Keratinocyte (primary cell): ENCODE results near the gene PCSK6. TPM values are rescaled to one million over a fixed set of nuclear protein-coding genes. Genes with fewer than 3 reads are reported as not detected.

Experiments
- DNase-seq: peaks from one replicate; pipeline ENCODE4 v3.0.0-alpha.2; 2011; ENCODE audit warnings: low read depth, missing footprints, low spot score
- FAIRE-seq: peaks from 2 replicates; lab custom pipeline; 2011; peaks lifted over from hg19 to GRCh38; lab: Jason Lieb, UNC
- H2AFZ ChIP-seq: 2 replicates; pipeline ENCODE4 v1.6.0; 2012; ENCODE audit warnings: low read length, control low read depth, inconsistent platforms; ENCODE audit not compliant: control insufficient read depth
- H3K27ac ChIP-seq: 2 replicates; pipeline ENCODE4 v1.5.1; 2011; ENCODE audit warnings: low read length; ENCODE audit not compliant: control insufficient read depth, insufficient read depth
- H3K27me3 ChIP-seq: 3 replicates; pipeline ENCODE4 v1.6.0; 2011; ENCODE audit warnings: low read length; ENCODE audit not compliant: control insufficient read depth, insufficient read depth; ENCODE audit errors: extremely low read depth
- H3K36me3 ChIP-seq, 2 experiments: 2 replicates in 1 of 2; 3 replicates in 1 of 2; pipeline ENCODE4 v1.5.1; 2011; ENCODE audit warnings: low read length in 2 of 2, mild to moderate bottlenecking in 1 of 2; ENCODE audit not compliant: control insufficient read depth in 2 of 2, insufficient read depth in 2 of 2; ENCODE audit errors: extremely low read depth in 1 of 2
- H3K4me1 ChIP-seq: 3 replicates; pipeline ENCODE4 v1.5.1; 2011; ENCODE audit warnings: low read length; ENCODE audit not compliant: control insufficient read depth, insufficient read depth; ENCODE audit errors: extremely low read depth
- H3K4me2 ChIP-seq: 3 replicates; pipeline ENCODE4 v1.6.0; 2011; ENCODE audit warnings: low read depth, low read length; ENCODE audit not compliant: control insufficient read depth, insufficient read depth; ENCODE audit errors: extremely low read depth
- H3K4me3 ChIP-seq, 3 experiments: fragments of 200-600 bp in 1 of 3; sonication (generic) in 1 of 3; 2 replicates in 2 of 3; 3 replicates in 1 of 3; pipeline ENCODE4 v1.5.1; 2011 to 2016; ENCODE audit warnings: low read length in 3 of 3, mild to moderate bottlenecking in 3 of 3, control low read depth in 2 of 3, inconsistent platforms in 1 of 3, low read depth in 1 of 3, mixed read lengths in 1 of 3, mixed run types in 1 of 3, moderate library complexity in 1 of 3; ENCODE audit not compliant: control insufficient read depth in 2 of 3, insufficient read depth in 2 of 3; ENCODE audit errors: extremely low read depth in 1 of 3
- H3K79me2 ChIP-seq: 2 replicates; pipeline ENCODE4 v1.6.0; 2012; ENCODE audit warnings: low read length; ENCODE audit not compliant: control insufficient read depth, insufficient read depth
- H3K9ac ChIP-seq: 3 replicates; pipeline ENCODE4 v1.6.0; 2011; ENCODE audit warnings: low read length; ENCODE audit not compliant: control insufficient read depth, insufficient read depth; ENCODE audit errors: extremely low read depth
- H3K9me1 ChIP-seq: 3 replicates; pipeline ENCODE4 v1.6.0; 2011; ENCODE audit warnings: low read length; ENCODE audit not compliant: control insufficient read depth, insufficient read depth; ENCODE audit errors: extremely low read depth
- H3K9me3 ChIP-seq: 2 replicates; pipeline ENCODE4 v1.5.1; 2012; ENCODE audit warnings: low read depth, low read length; ENCODE audit not compliant: control insufficient read depth
- H4K20me1 ChIP-seq: 3 replicates; pipeline ENCODE4 v1.6.0; 2011; ENCODE audit warnings: low read length; ENCODE audit not compliant: control insufficient read depth, insufficient read depth; ENCODE audit errors: extremely low read depth
- CTCF ChIP-seq, 3 experiments: IDR thresholded peaks in 1 of 3; conservative IDR thresholded peaks in 1 of 3; optimal IDR thresholded peaks in 1 of 3; 2 replicates in 2 of 3; 3 replicates in 1 of 3; pipeline versions ENCODE3 to v1.5.1; 2011; ENCODE audit warnings: low read length in 3 of 3, mild to moderate bottlenecking in 3 of 3, moderate library complexity in 2 of 3, control low read depth in 1 of 3, inconsistent platforms in 1 of 3; ENCODE audit not compliant: insufficient read depth in 2 of 3; ENCODE audit errors: extremely low read depth in 1 of 3
- EZH2 ChIP-seq: IDR thresholded peaks from one replicate; pipeline ENCODE4 v1.6.1; 2012; ENCODE audit warnings: inconsistent platforms, mild to moderate bottlenecking, low read length, moderate library complexity
- dilution Hi-C: fragments of 300-500 bp; cut with MboI; formaldehyde crosslinking; loops from one replicate; pipeline ENCODE4 v1.7.0; 2020; ENCODE audit warnings: low sequenced_read_pairs; ENCODE audit not compliant: extremely low pct_ligation_motif_present
- polyA plus RNA-seq, 5 experiments: library from polyadenylated mRNA; depleted of rRNA in 3 of 5; stranded (reverse) in 3 of 5; stranded (forward) in 1 of 5; unstranded in 1 of 5; fragments of >200 nt; gene quantifications; 1 replicate in 1 of 5; 2 replicates in 3 of 5; 3 replicates in 1 of 5; pipeline versions ENCODE4 v1.2.1 to v1.2.3, GENCODE V29; 2011 to 2012; ENCODE audit warnings: missing spikeins in 2 of 5, low read depth in 1 of 5, low replicate concordance in 1 of 5

Gene PCSK6
- polyA plus RNA-seq, 1 donor (not counting 4 experiments of a cell fraction or from before 2014, with no cell fraction given), result 3.1 TPM

- Histone ChIP-seq H3K27me3 (peaks cover 5% of the 10 kb centered on the region), H3K9me3 (no peaks in the 10 kb centered on the region), H2AFZ (no peak overlapping the region), H3K9ac (no peak overlapping the region), H3K4me1 (no peaks in the 10 kb centered on the region), H3K27ac (no peak overlapping the region), H3K4me3 (no peak overlapping the region), H3K36me3 (no peaks in the 10 kb centered on the region), H3K79me2 (no peaks in the 10 kb centered on the region), H4K20me1 (no peaks in the 10 kb centered on the region), H3K4me2 (no peak overlapping the region), H3K9me1 (no peaks in the 10 kb centered on the region)
- FAIRE-seq (no peak), DNase-seq (no peak)
- TF ChIP-seq EZH2 (no peak), CTCF (optimal IDR thresholded peaks at IDR 0.05 in 1 of 3, IDR thresholded peaks at IDR 0.05 in 1 of 3, conservative IDR thresholded peaks at IDR 0.05 in 1 of 3; ENCODE audit: extremely low read depth in 1 of 3, insufficient read depth in 2 of 3, low read length in 3 of 3) (no peak)
- dilution Hi-C loops, result no loop called here
Measured at GRCh38 chr15:101535170-101535902, 45.8 kb upstream of the PCSK6 start.

- Histone ChIP-seq H3K79me2 (no peaks in the 10 kb centered on the region), H3K4me3 (no peak overlapping the region), H3K9ac (no peak overlapping the region), H3K36me3 (no peaks in the 10 kb centered on the region), H3K27me3 (peaks cover 5% of the 10 kb centered on the region), H2AFZ (no peak overlapping the region), H3K4me2 (no peak overlapping the region), H3K9me1 (no peaks in the 10 kb centered on the region), H3K27ac (no peak overlapping the region), H3K4me1 (no peaks in the 10 kb centered on the region), H4K20me1 (no peaks in the 10 kb centered on the region), H3K9me3 (no peaks in the 10 kb centered on the region)
- no peak for TF ChIP-seq EZH2
- no peak for TF ChIP-seq CTCF (optimal IDR thresholded peaks at IDR 0.05 in 1 of 3, IDR thresholded peaks at IDR 0.05 in 1 of 3, conservative IDR thresholded peaks at IDR 0.05 in 1 of 3; ENCODE audit: extremely low read depth in 1 of 3, insufficient read depth in 2 of 3, low read length in 3 of 3)
- DNase-seq (no peak), FAIRE-seq (no peak)
- dilution Hi-C loops, result no loop called here
Measured at GRCh38 chr15:101534376-101534970, 45.0 kb upstream of the PCSK6 start.
